ENCODE results near the gene KCNH1. TPM values are rescaled to one million over a fixed set of nuclear protein-coding genes. Genes with fewer than 3 reads are reported as not detected.

The KCNH1 gene
- total and polyA plus RNA-seq, 10 of the 15 experiments (the other 5 are each of a cell fraction or from before 2014, with no cell fraction given): 0.02 to 0.04 (median 0.04) TPM; not detected in 7

GRCh38 chr1:210910020-210910575 lies 223.8 kb downstream of the KCNH1 start:
- TF ChIP-seq KDM1A (IDR thresholded peaks at IDR 0.05; ENCODE audit: borderline replicate concordance) (no peak), RAD21 (IDR thresholded peaks at IDR 0.05; ENCODE audit: insufficient read depth, low read depth, low read length) (no peak), FOXK2 (IDR thresholded peaks at IDR 0.05) (no peak), TBL1XR1 (IDR thresholded peaks at IDR 0.05; ENCODE audit: low read depth, low read length) (no peak), EGR1 (IDR thresholded peaks at IDR 0.05; ENCODE audit: borderline replicate concordance in 1 of 2, low read depth in 2 of 2, low read length in 2 of 2) (no peak), PAX8 (IDR thresholded peaks at IDR 0.05) (no peak), RCOR1 (conservative IDR thresholded peaks at IDR 0.05; ENCODE audit: low read depth, low read length) (no peak), YY1 (IDR thresholded peaks at IDR 0.05; ENCODE audit: low read depth, low read length) (no peak), ZNF384 (IDR thresholded peaks at IDR 0.05; ENCODE audit: borderline replicate concordance, low read depth, low read length) (no peak)
- TF ChIP-seq, protein P1, sequence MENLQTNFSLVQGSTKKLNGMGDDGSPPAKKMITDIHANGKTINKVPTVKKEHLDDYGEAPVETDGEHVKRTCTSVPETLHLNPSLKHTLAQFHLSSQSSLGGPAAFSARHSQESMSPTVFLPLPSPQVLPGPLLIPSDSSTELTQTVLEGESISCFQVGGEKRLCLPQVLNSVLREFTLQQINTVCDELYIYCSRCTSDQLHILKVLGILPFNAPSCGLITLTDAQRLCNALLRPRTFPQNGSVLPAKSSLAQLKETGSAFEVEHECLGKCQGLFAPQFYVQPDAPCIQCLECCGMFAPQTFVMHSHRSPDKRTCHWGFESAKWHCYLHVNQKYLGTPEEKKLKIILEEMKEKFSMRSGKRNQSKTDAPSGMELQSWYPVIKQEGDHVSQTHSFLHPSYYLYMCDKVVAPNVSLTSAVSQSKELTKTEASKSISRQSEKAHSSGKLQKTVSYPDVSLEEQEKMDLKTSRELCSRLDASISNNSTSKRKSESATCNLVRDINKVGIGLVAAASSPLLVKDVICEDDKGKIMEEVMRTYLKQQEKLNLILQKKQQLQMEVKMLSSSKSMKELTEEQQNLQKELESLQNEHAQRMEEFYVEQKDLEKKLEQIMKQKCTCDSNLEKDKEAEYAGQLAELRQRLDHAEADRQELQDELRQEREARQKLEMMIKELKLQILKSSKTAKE (IDR thresholded peaks at IDR 0.05; ENCODE audit: low read depth, poor library complexity, severe bottlenecking): no peak
- DNase-seq (ENCODE audit: low read depth, low spot score) (no peak), ATAC-seq (no peak), FAIRE-seq (no peak)
- Histone ChIP-seq H3K9ac (ENCODE audit: control insufficient read depth, insufficient read depth, low read length) (no peak overlapping the region), H3K9me3 (replicated peaks; ENCODE audit: control insufficient read depth, insufficient read depth, low read length) (no peaks in the 10 kb centered on the region), H3K4me2 (ENCODE audit: control insufficient read depth, insufficient read depth) (no peak overlapping the region), H3K27me3 (replicated peaks in 1 of 2; ENCODE audit: control insufficient read depth in 2 of 2, insufficient read depth in 2 of 2, low read length in 1 of 2) (no peaks in the 10 kb centered on the region), H3K27ac (ENCODE audit: control insufficient read depth, insufficient read depth) (no peak overlapping the region), H2AFZ (ENCODE audit: control insufficient read depth, low read depth, low read length) (no peak overlapping the region), H3K4me1 (ENCODE audit: control insufficient read depth, insufficient read depth, low read length) (no peaks in the 10 kb centered on the region), H3K79me2 (ENCODE audit: control insufficient read depth, insufficient read depth, low read length) (no peaks in the 10 kb centered on the region), H3K4me3 (no peak overlapping the region), H4K20me1 (ENCODE audit: control insufficient read depth, insufficient read depth) (no peaks in the 10 kb centered on the region), H3K36me3 (ENCODE audit: control insufficient read depth in 2 of 2, insufficient read depth in 2 of 2, low read length in 1 of 2) (no peaks in the 10 kb centered on the region)
- in situ Hi-C loops (cut with MboI) (no loop called here), intact Hi-C loops (cut with micrococcal nuclease; ENCODE audit: unreplicated experiment) (no loop called here)
- 0% methylated on average over 2 of the region's 2 CpGs for WGBS (ENCODE audit: insufficient coverage, insufficient replicate concordance, low lambda C conversion rate, missing lambda C conversion rate)
- RAD21 ChIA-PET (ENCODE audit: unreplicated experiment): no interaction called here
- SMC1A ChIA-PET (ENCODE audit: uncharacterized antibody, unreplicated experiment): no interaction called here
- CTCF ChIA-PET: no interaction called here
- no TSS peak for BruUV-seq (replicated peaks)
- POLR2A ChIA-PET: no interaction called here

All from GM12878 (cell line).